ENCODE results near the gene ALDH9A1. TPM values are rescaled to one million over a fixed set of nuclear protein-coding genes. Genes with fewer than 3 reads are reported as not detected.

ALDH9A1 gene
- total and polyA plus RNA-seq, 10 of the 15 experiments (the other 5 are each of a cell fraction or from before 2014, with no cell fraction given): 25.7 to 106 (median 36.3) TPM

DNA sequence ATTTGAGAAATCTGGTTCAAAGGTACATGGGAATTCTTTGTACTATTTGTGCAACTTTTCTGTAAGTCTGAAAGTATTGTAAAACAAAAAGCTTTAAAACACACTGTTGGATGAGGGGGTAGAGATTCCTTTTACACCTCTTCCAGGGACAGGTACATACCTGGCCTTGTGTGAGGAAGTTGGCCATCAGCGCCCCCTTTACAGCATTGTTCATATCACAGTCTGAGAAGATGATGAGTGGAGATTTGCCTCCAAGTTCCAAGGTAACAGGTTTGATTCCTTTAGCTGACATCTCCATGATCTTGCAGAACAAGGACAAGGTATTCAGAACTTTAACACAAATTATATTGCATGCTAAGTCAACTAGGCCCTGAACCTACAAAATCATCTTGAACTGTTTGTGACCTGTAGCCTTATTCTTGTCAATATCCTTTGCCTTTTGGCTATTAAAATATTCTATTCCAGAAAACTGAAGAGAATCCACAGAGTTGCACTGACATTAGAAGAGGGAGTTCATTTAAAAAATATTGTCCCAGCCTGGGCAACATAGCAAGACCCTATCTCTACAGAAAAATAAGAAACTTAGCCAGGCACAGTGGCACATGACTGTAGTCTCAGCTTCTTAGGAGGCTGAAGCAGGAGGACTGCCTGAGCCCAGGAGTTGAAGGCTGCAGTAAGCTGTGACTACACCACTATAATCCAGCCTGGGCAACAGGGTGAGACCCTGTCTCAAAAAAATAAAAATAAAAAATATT, 18.9 kb downstream of the ALDH9A1 start (continued):
- TF ChIP-seq, protein P1, sequence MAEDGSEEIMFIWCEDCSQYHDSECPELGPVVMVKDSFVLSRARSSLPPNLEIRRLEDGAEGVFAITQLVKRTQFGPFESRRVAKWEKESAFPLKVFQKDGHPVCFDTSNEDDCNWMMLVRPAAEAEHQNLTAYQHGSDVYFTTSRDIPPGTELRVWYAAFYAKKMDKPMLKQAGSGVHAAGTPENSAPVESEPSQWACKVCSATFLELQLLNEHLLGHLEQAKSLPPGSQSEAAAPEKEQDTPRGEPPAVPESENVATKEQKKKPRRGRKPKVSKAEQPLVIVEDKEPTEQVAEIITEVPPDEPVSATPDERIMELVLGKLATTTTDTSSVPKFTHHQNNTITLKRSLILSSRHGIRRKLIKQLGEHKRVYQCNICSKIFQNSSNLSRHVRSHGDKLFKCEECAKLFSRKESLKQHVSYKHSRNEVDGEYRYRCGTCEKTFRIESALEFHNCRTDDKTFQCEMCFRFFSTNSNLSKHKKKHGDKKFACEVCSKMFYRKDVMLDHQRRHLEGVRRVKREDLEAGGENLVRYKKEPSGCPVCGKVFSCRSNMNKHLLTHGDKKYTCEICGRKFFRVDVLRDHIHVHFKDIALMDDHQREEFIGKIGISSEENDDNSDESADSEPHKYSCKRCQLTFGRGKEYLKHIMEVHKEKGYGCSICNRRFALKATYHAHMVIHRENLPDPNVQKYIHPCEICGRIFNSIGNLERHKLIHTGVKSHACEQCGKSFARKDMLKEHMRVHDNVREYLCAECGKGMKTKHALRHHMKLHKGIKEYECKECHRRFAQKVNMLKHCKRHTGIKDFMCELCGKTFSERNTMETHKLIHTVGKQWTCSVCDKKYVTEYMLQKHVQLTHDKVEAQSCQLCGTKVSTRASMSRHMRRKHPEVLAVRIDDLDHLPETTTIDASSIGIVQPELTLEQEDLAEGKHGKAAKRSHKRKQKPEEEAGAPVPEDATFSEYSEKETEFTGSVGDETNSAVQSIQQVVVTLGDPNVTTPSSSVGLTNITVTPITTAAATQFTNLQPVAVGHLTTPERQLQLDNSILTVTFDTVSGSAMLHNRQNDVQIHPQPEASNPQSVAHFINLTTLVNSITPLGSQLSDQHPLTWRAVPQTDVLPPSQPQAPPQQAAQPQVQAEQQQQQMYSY (CRISPR knock-in tag; IDR thresholded peaks at IDR 0.05): no peak
- TF ChIP-seq MEF2B (IDR thresholded peaks at IDR 0.05; ENCODE audit: partially characterized antibody, poor library complexity, severe bottlenecking): no peak
- TF ChIP-seq NFIC (IDR thresholded peaks at IDR 0.05; ENCODE audit: low read depth, low read length): no peak
- TF ChIP-seq IRF4 (IDR thresholded peaks at IDR 0.05; ENCODE audit: low read depth, low read length): no peak
- TF ChIP-seq SREBF2 (IDR thresholded peaks at IDR 0.05; ENCODE audit: low read length): no peak
- no peak for TF ChIP-seq ESRRA (IDR thresholded peaks at IDR 0.05; ENCODE audit: low read length)
- TF ChIP-seq NFYB (IDR thresholded peaks at IDR 0.05; ENCODE audit: insufficient read depth, low read depth, low read length): no peak
- TF ChIP-seq, protein P2, sequence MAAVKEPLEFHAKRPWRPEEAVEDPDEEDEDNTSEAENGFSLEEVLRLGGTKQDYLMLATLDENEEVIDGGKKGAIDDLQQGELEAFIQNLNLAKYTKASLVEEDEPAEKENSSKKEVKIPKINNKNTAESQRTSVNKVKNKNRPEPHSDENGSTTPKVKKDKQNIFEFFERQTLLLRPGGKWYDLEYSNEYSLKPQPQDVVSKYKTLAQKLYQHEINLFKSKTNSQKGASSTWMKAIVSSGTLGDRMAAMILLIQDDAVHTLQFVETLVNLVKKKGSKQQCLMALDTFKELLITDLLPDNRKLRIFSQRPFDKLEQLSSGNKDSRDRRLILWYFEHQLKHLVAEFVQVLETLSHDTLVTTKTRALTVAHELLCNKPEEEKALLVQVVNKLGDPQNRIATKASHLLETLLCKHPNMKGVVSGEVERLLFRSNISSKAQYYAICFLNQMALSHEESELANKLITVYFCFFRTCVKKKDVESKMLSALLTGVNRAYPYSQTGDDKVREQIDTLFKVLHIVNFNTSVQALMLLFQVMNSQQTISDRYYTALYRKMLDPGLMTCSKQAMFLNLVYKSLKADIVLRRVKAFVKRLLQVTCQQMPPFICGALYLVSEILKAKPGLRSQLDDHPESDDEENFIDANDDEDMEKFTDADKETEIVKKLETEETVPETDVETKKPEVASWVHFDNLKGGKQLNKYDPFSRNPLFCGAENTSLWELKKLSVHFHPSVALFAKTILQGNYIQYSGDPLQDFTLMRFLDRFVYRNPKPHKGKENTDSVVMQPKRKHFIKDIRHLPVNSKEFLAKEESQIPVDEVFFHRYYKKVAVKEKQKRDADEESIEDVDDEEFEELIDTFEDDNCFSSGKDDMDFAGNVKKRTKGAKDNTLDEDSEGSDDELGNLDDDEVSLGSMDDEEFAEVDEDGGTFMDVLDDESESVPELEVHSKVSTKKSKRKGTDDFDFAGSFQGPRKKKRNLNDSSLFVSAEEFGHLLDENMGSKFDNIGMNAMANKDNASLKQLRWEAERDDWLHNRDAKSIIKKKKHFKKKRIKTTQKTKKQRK (IDR thresholded peaks at IDR 0.05; ENCODE audit: low read depth, low read length): no peak

All from GM12878 (cell line).